Measurements from ENCODE around the gene CHID1. TPM values are rescaled to one million over a fixed set of nuclear protein-coding genes. Genes with fewer than 3 reads are reported as not detected.

CHID1 gene
- total and polyA plus RNA-seq, 2 donors (not counting 1 experiment from before 2014, with no cell fraction given) = 54.3 to 68.4 TPM

DNA sequence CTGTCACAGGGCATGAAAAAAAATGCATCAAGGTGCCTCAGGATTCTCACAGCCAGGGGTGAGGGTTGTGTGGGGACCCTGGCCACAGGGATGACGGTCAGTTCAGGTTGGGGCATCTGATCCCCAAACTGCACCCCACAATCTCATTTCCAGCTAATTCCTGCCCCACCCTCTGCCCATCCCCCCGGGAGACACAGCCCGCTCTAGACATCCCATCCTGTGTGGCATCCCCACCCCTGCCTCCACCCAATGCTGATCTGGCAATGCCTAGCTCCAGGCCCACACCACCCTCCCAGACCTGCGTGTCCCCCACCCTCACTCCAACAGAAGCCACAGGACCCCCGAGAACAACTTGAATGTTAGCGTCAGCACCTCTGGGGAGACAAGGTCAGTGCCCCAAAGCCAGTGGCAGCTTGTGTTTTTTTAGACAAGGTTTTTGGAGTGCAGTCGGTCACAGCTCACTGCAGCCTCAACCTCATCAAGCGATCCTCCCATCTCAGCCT lies 42.7 kb downstream of the CHID1 start:
- H3K27me3 ChIP-seq (ENCODE audit: control insufficient read depth, insufficient read depth, low read length) = no peaks in the 10 kb centered on the region
- H3K9ac ChIP-seq (ENCODE audit: insufficient read depth, low read length) = no peak overlapping the region
- H3K4me1 ChIP-seq (ENCODE audit: control insufficient read depth, extremely low read depth, insufficient read depth, low read length) = peaks cover 8% of the 10 kb centered on the region
- H3K4me3 ChIP-seq (replicated peaks in 1 of 4; ENCODE audit: control extremely low read depth in 1 of 4, insufficient read depth in 1 of 4, low read depth in 3 of 4, low read length in 4 of 4) = no peak overlapping the region
- no peaks in the 10 kb centered on the region for H3K9me3 ChIP-seq (ENCODE audit: control insufficient read depth, insufficient read depth, low read depth, low read length)
- no peaks in the 10 kb centered on the region for H4K20me1 ChIP-seq (ENCODE audit: control insufficient read depth, extremely low read depth, insufficient read depth, low read length)
- no peak overlapping the region for H3K27ac ChIP-seq (ENCODE audit: insufficient read depth, low read length)
- H2AFZ ChIP-seq (ENCODE audit: low read length) = no peak overlapping the region
- H3K36me3 ChIP-seq (ENCODE audit: control insufficient read depth, insufficient read depth, low read length) = peaks cover 17% of the 10 kb centered on the region
- no peak overlapping the region for H3K4me2 ChIP-seq (ENCODE audit: extremely low read depth, insufficient read depth, low read length)
- no peak for DNase-seq (ENCODE audit: low read depth in 2 of 2)
- TF ChIP-seq, protein P1, sequence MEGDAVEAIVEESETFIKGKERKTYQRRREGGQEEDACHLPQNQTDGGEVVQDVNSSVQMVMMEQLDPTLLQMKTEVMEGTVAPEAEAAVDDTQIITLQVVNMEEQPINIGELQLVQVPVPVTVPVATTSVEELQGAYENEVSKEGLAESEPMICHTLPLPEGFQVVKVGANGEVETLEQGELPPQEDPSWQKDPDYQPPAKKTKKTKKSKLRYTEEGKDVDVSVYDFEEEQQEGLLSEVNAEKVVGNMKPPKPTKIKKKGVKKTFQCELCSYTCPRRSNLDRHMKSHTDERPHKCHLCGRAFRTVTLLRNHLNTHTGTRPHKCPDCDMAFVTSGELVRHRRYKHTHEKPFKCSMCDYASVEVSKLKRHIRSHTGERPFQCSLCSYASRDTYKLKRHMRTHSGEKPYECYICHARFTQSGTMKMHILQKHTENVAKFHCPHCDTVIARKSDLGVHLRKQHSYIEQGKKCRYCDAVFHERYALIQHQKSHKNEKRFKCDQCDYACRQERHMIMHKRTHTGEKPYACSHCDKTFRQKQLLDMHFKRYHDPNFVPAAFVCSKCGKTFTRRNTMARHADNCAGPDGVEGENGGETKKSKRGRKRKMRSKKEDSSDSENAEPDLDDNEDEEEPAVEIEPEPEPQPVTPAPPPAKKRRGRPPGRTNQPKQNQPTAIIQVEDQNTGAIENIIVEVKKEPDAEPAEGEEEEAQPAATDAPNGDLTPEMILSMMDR (conservative IDR thresholded peaks at IDR 0.05 in 1 of 2, IDR thresholded peaks at IDR 0.05 in 1 of 2; ENCODE audit: low read depth in 1 of 2, low read length in 2 of 2) = no peak
- TF ChIP-seq EZH2 (IDR thresholded peaks at IDR 0.05; ENCODE audit: low read length, missing control alignments) = no peak
- H3K79me2 ChIP-seq (ENCODE audit: control insufficient read depth, insufficient read depth, low read length) = no peaks in the 10 kb centered on the region

DNA sequence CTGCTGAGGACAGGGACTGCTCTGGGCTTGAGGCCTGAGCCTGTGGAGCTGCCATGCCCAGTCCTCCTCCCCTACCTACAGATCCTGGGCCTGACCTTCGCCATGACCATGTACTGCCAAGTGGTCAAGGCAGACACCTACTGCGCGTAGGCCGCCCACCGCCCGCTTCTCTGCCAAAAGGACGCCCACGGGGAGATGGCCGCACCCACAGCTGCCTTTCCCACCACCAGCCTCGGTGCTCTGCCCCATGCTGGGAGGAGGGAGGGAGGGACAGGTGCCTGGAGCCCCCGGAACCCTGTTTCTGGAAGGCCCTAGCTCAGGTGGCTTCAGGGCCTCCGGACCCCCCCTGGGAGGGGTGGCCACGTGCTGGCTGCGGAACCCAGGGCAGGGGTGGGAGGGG lies 44.1 kb downstream of the CHID1 start:
- no peaks in the 10 kb centered on the region for H3K4me1 ChIP-seq (ENCODE audit: control insufficient read depth, extremely low read depth, insufficient read depth, low read length)
- H4K20me1 ChIP-seq (ENCODE audit: control insufficient read depth, extremely low read depth, insufficient read depth, low read length) = no peaks in the 10 kb centered on the region
- no peak overlapping the region for H3K27ac ChIP-seq (ENCODE audit: insufficient read depth, low read length)
- TF ChIP-seq, protein P1 (conservative IDR thresholded peaks at IDR 0.05 in 1 of 2, IDR thresholded peaks at IDR 0.05 in 1 of 2; ENCODE audit: low read depth in 1 of 2, low read length in 2 of 2) = no peak
- no peak for TF ChIP-seq EZH2 (IDR thresholded peaks at IDR 0.05; ENCODE audit: low read length, missing control alignments)
- no peaks in the 10 kb centered on the region for H3K27me3 ChIP-seq (ENCODE audit: control insufficient read depth, insufficient read depth, low read length)
- no peak overlapping the region for H3K9ac ChIP-seq (ENCODE audit: insufficient read depth, low read length)
- H2AFZ ChIP-seq (ENCODE audit: low read length) = no peak overlapping the region
- DNase-seq (ENCODE audit: low read depth in 2 of 2) = no peak
- H3K4me3 ChIP-seq (replicated peaks in 1 of 4; ENCODE audit: control extremely low read depth in 1 of 4, insufficient read depth in 1 of 4, low read depth in 3 of 4, low read length in 4 of 4) = no peak overlapping the region
- H3K9me3 ChIP-seq (ENCODE audit: control insufficient read depth, insufficient read depth, low read depth, low read length) = no peaks in the 10 kb centered on the region
- H3K79me2 ChIP-seq (ENCODE audit: control insufficient read depth, insufficient read depth, low read length) = no peaks in the 10 kb centered on the region
- peaks cover 26% of the 10 kb centered on the region for H3K36me3 ChIP-seq (ENCODE audit: control insufficient read depth, insufficient read depth, low read length)
- no peak overlapping the region for H3K4me2 ChIP-seq (ENCODE audit: extremely low read depth, insufficient read depth, low read length)

DNA sequence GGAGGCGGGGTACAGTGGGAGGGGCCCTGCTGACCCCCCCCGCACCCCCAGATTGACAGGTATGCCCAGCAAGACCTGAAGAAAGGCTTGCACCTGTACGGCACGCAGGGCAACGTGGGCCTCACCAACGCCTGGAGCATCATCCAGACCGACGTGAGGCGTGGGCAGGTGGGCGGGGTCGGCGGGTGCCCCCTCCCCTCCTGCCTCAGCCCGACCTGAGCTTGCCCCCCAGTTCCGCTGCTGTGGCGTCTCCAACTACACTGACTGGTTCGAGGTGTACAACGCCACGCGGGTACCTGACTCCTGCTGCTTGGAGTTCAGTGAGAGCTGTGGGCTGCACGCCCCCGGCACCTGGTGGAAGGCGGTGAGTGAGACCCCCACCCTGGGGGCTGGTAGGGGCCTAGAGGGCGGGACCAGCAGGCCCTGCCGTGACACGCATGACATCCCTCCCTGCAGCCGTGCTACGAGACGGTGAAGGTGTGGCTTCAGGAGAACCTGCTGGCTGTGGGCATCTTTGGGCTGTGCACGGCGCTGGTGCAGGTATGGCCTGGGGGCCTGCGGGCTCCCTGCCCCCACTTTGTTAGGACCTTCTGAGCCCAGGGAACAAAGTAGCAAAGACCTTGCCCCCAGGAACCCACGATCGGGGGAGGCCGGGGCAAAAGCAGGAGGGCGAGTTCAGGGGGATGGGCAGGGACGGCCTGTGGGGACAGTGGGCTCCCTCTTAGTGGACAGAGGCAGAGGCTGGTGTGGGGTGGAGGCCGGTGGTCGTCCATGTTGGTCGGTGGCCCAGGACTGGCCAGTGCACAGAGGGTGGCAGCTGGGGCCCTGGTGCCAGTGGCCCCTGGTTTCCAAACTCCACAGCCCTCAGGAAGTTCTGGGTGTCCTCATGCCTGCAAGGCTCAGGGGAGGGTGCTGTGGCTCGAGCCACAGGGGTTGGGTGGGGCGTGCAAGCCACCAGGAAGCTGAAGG lies 44.9 kb downstream of the CHID1 start:
- no peaks in the 10 kb centered on the region for H4K20me1 ChIP-seq (ENCODE audit: control insufficient read depth, extremely low read depth, insufficient read depth, low read length)
- H3K4me1 ChIP-seq (ENCODE audit: control insufficient read depth, extremely low read depth, insufficient read depth, low read length) = no peaks in the 10 kb centered on the region
- no peak overlapping the region for H3K4me2 ChIP-seq (ENCODE audit: extremely low read depth, insufficient read depth, low read length)
- H3K27ac ChIP-seq (ENCODE audit: insufficient read depth, low read length) = no peak overlapping the region
- no peak for TF ChIP-seq EZH2 (IDR thresholded peaks at IDR 0.05; ENCODE audit: low read length, missing control alignments)
- TF ChIP-seq, protein P1 (conservative IDR thresholded peaks at IDR 0.05 in 1 of 2, IDR thresholded peaks at IDR 0.05 in 1 of 2; ENCODE audit: low read depth in 1 of 2, low read length in 2 of 2) = no peak
- H3K4me3 ChIP-seq (replicated peaks in 1 of 4; ENCODE audit: control extremely low read depth in 1 of 4, insufficient read depth in 1 of 4, low read depth in 3 of 4, low read length in 4 of 4) = no peak overlapping the region
- no peaks in the 10 kb centered on the region for H3K9me3 ChIP-seq (ENCODE audit: control insufficient read depth, insufficient read depth, low read depth, low read length)
- peaks cover 2% of the 10 kb centered on the region for H3K79me2 ChIP-seq (ENCODE audit: control insufficient read depth, insufficient read depth, low read length)
- H3K36me3 ChIP-seq (ENCODE audit: control insufficient read depth, insufficient read depth, low read length) = peaks cover 26% of the 10 kb centered on the region
- no peak overlapping the region for H3K9ac ChIP-seq (ENCODE audit: insufficient read depth, low read length)
- no peak overlapping the region for H2AFZ ChIP-seq (ENCODE audit: low read length)
- H3K27me3 ChIP-seq (ENCODE audit: control insufficient read depth, insufficient read depth, low read length) = no peaks in the 10 kb centered on the region
- DNase-seq (ENCODE audit: low read depth in 2 of 2) = no peak
